Dedifferentiated amniotic fluid mesenchymal stem cell (primary cell): ENCODE data around the gene ETFBKMT.
A peak's percentile ranks its signal among the peaks of the same experiment; 100 is the strongest.
"Not testable (repeated sequence)": the region's sequence is repeated elsewhere in the genome, so short reads cannot be mapped to it uniquely, and the experiment has no call there.

Source experiments
- DNase-seq: peaks from one replicate; pipeline ENCODE4 v3.0.0-alpha.2; 2016; ENCODE audit errors: extremely low spot score

The ETFBKMT gene

DNA sequence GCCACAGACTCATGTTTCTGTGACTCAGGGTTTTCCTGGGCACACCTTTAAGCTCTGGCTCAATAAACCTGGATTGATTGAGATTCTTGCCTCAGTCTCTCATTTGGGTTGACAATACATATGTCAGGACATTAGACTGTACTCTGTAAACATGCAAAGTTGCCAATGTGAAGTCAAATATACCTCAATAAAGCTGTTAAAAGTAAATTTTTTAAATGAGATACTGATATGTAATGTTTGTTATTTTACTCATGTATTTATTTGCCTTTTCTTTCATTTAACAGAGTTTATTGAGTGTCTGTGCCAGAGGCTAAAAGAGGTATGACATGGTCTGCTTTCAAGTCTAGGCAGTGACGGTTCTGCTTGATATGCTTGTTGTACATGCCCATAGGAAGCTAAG, 3.7 kb upstream of the ETFBKMT start:
- no peak for DNase-seq

DNA sequence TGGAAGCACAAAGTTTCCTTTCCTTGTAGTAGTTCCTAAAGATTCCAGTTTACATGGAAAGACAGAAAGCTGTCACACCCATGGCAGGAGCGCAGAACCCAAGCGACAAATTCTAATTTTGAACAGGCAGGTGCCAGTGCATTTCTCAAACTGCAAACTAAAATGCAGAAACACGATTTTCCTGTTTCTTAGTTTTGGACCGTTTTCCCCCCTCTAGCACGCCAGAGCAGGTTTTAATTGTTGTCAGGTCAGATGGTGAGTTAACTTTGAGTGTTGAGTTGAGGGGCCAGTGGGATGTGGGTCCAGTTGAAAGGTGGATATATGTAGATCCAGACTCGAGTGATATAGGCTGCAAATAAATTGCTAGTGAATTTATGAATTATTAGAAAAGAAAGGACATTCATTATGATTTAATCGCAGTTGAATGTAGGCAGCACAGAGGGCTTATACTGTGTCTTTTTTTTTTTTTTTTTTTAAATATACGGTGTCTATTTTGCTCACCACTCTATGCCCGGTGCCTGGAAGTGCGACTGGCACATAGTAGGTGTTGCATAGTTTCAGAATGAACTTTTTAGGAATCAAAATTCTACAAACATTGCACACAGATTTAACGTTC, 909 bp upstream of the ETFBKMT start:
- no peak for DNase-seq

DNA sequence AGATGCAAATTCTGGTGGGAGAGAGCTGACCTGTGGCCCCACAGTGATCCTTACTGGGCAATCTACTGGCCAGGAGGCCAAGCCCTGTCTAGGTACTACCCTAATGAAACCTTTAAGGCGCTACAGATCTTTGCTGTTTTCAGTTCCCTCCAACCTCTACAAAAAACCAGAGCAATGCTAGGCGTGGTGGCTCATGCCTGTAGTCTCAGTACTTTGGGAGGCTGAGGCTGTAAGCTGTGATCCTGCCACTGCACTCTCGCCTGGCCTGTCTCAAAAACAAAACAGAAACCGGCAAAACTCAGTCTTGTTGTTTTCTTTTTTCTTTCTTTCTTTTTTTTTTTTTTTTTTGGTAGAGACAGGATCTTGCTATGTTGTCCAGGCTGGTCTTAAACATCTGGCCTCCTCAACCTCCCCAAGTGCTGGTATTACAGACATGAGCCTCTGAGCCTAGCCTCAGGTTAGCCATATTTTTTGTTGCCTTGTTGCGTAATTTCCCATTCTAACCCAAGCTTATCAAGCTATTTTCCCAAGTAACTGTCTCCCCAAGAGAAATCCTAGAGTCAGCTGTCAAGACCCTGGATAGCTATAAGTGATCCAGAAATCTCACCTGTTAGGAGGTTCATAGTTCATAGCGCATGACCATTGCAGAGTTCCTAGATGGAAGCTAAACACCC, 2.8 kb downstream of the ETFBKMT start:
- DNase-seq: no peak

DNA sequence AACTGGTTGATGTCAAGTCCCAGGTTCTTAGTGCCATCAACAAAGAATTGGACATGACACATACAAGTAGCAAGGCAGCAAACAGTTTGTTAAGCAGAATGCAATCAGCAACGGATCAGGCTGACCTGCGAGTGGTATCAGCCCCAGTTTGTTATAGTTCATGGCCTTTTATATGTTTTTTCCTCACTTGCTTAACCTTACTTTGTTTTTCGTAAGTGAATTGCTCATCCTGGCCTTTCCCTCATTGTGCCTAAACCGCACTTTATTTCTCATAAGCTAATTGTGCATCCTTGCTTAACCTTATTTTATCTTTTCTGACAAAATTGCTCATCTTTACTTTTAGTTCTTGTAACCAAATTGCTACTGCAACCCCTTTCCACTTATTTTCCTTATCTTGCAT, 4.1 kb downstream of the ETFBKMT start:
- DNase-seq: no peak

DNA sequence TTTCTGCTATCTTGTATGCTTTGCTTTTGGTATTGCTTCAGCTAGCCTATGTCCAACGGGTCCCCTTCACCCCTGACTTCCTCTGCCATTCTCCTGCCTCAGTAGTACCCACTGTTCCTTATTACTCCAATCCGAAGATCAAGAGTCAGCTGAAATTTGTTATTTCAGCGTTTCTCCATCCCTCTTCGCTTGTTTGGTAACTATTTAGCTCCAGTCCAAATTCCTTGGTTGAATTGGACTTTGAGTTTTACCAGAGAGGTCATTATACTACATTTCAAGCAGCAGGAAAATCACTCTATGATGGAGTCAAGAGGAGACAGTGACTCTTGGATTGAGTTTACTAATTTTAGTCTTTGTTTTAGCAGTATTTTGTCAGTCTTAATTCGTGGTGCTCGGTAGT, 4.5 kb downstream of the ETFBKMT start:
- DNase-seq: no peak

DNA sequence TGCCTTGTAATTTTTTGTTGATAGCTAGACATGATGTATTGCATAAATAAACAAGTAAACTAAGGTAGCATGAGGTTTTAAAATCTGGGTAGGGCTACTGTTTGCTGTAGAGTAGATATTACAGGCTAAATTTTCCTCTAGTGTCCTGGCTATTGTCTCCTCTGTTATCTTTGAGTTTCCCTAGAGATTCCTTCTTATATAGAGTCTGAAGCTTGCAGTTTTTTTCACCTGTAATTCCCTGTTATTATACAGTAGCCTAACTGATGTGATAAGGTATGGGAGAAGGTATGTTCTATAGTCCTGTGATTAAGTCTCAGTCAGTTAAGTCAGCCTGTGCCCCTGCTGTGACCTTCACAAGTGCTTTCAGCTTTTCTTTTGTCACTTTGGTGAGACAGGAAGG, 9.5 kb downstream of the ETFBKMT start:
- DNase-seq: no peak

DNA sequence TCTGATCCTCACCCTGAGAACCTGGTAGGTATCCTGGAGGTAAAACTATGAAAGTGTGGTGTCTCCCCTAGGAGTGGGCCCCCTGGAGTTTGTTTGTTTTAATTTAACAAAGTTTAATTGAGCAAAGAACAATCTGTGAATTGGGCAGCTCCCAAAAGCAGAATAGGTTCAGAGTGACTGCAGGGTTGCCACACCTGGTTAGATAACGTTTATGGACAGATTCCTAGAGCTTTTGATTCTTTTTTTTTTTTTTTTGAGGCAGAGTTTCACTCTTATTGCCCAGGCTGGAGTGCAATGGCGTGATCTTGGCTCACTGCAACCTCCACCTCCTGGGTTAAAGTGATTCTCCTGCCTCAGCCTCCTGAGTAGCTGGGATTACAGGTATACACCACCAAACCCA, 10.1 kb downstream of the ETFBKMT start:
- not testable (repeated sequence) for DNase-seq

DNA sequence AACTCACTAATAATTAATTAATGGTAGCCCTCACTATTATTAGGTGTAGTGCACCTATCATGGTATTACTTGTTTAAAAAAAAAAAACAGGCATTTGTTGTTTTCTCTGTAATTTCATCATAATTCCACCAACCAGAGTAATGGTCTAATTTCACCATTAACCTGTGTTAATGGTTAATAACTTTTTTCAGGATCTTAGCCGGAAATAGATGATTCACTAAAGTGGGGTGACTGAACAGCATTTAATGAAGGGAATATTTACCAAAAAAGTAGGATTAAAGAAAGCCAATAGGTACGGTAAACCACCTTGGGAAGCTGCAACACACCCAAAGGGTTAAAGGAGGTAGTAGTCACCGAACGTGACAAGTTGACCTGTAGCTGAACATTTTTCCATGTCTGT, 13.0 kb downstream of the ETFBKMT start:
- no peak for DNase-seq

DNA sequence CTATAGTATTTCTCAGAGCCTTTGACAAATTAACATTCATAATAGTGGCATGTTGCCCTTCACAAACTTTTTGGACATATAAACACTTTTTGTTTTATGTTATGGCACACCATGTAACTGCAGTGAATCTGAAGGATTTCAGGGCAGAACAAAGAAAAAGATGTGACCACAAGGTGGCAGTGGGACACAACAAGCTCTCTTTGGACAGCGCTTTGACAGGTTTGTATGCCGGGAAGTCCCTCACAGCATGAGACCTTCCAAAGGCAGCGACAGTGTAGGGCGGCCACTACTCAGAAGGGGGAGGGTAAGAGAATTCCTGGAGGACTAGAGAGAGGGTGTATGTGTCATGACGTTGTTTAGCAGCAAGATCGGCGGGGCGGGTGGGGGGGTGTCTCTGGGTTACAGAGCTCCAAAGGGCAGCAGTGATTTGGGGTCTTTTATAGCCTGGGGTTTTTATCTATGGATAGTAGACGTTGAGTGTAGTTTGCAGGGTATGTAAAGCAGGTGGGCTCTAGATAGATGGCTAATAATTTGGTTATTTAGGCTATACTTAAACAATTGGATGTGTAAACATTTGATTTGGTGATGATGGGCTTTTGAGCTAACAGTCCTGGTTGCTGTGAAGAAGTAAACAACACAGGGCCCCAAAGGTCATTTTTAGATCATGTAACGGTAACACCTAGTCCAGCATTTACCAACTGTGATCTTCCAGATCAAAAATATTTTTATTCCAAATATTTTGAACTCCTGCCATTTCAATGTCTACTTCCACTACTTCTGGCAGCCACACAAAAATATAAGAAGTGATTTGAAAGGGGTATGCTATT, 22.9 kb downstream of the ETFBKMT start:
- peak; percentile 29 for DNase-seq

DNA sequence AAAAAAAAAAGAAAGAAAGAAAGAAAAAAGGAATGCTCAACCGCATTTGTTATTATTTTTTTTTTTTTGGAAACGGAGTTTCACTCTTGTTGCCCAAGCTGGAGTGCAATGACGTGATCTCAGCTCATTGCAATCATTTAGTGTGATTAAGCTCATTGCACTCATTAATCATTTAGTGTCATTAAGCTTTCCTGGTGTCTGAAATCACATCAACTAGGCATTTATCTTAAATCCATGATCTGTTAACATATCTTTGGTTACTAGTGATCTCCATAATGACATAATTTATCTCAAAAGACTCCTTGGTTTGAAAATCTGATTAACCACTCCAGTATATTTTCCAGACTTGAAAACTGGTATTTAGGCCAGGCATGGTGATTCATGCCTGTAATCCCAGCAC, 26.3 kb downstream of the ETFBKMT start:
- no peak for DNase-seq

DNA sequence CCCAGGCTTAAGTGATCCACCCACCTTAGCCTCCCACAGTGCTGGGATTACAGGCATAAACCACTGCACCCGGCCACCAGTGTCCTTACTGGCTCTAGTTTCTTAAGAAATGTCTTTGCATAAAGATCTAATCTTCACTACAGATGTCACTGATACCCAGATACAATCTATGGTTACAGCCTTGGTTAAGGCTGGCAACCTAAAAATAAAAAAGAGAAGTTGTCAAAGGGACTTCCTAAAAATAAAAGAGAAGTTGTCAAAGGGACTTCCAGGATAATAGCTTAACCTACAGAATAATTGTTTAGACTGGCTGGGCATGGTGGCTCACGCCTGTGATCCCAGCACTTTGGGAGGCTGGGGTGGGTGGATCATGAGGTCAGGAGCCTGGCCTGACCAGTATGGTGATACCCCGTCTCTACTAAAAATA, 27.6 kb downstream of the ETFBKMT start:
- no peak for DNase-seq

DNA sequence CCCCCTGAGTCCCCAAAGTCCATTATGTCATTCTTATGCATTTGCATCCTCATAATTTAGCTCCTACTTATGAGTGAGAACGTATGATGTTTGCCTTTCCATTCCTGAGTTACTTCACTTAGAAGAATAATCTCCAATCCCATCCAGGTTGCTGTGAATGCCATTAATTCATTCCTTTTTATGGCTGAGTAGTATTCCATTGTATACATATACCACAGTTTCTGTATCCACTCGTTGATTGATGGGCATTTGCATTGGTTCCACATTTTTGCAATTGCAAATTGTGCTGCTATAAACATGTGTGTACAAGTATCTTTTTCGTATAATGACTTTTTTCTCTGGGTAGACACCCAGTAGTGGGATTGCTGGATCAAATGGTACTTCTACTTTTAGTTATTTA, 30.4 kb downstream of the ETFBKMT start:
- DNase-seq: not testable (repeated sequence)

DNA sequence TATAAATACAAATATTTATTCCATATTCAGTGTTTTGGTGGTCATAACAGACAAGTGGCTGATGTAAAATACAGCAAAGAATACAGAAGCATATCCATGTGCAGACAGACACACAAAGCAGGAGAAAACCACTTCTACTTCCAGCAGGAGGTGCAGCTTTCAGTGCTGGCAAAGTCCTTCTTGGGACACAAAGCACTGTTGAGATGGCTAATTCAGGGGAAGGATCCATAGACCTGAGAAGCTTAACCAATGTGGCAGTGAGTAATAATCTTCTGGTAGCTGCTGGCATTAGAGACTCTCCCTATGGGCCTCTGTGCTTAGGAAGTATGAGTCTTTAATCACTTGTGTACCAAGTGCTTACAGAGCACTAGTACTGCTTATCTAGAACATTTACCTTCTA, 42.6 kb downstream of the ETFBKMT start:
- no peak for DNase-seq

DNA sequence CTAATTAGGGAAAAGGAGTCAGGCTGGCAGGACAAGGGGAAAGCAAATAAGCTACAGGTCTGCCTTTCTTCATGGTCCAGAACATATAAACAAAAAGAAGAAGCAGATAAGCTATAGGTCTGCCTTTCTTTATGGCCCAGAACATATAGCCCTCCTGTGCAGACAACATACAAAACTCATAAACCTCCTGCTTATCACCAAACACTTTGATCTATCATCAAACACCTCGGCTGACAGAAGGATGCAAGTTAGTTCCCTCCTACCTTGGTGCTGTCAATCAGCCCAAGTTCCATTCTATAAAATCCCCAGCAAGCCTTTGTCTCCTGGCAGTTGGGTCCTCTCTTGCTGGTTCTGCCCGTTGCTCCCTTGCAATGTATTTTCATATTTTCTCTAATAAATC, 46.1 kb downstream of the ETFBKMT start:
- no peak for DNase-seq

DNA sequence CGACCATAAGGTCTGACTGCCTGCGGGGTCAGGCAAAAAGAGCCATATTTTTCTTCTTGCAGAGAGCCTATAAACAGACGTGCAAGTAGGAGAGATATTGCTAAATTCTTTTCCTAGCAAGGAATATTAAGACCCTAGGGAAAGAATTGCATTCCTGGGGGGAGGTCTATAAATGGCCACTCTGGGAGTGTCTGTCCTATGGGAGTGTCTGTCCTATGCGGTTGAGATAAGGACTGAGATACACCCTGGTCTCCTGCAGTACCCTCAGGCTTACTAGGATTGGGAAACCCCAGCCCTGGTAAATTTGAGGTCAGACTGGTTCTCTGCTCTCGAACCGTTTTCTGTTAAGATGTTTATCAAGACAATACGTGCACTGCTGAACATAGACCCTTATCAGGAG, 48.6 kb downstream of the ETFBKMT start:
- not testable (repeated sequence) for DNase-seq

DNA sequence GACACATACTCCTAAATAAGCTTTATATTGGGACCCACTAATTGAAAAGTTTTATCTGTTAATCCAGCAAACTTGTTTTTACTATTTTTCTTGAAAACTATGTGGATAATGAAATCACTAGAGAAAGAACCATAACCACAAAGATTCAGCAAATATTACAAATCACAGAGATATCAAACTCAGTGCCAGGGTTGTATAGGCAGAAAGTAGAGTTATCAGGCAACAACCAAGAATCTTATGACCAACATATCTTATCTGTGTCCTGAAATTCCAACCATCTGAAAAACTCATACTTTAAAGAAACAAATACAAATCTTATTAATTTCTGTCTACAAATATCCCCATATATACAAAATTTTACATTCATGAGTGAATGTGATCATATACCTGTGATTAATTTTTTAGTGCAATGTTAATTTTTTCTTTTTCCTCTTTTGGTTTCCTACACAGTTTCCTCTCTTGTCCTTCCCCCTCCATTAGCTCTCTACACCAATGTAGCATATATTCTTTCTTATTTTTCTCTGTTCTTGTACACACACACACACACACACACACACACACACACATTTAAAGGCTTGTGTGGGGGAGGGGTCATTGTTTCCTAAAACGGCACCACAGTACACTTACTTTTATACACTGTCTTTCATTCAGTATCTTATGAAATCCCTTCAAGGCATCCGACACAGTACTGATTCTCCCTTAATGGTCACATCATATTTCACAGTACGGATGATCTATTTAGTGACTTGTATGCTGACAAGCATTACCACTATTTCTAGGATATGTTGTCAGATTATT, 50.7 kb downstream of the ETFBKMT start:
- no peak for DNase-seq

DNA sequence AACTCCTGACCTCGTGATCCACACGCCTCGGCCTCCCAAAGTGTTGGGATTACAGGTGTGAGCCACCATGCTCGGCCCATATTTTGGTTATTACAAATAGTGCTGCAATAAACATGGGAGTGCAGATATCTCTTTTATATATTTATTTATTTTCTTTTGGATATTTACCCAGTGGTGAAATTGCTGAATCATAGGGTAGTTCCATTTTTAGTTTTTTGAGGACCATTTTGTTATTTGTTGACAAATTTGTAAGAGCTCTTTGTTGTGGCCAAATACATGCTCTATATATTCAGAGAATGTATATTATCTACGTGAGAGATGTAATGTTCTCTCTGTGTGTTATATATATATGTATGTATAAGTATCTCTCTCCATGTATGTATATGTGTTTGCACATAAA, 53.4 kb downstream of the ETFBKMT start:
- DNase-seq: no peak

DNA sequence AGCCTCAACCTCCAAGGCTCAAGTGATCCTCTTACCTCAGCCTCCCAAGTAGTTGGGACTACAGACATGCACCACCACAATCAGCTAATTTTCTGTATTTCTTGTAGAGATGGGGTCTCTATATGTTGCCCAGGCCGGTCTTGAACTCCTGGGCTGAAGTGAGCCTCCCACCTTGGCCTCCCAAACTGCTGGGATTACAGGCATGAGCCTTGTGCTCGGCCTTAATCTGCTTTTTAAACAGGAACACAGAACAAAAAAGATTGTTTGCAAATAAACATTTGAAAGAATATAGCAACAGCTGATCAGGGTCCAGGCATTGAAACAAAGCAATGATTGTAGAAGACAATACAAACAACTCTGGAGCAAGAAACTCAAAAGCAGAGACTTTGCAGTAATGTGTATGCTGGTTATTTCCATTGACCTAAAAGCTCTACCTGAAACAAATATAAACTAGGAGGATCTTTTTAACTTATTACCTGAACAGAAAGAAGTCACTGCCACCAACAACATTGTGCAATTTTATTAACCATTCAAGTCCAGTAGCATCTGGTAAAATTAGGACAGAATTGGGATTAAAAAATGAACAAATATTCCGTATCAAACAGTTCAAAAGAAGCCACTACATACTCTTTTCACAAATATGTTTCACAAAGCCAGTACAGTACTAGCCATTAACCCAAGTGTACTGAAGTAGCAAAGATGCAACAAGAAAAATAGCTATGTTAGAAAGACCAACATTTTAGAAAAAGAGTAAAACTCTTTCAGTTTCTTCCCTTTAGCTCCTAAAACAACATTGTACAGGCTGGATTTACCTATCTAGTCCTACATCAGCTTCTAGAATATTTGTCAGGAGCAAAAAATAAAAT, 55.2 kb downstream of the ETFBKMT start:
- DNase-seq: no peak

DNA sequence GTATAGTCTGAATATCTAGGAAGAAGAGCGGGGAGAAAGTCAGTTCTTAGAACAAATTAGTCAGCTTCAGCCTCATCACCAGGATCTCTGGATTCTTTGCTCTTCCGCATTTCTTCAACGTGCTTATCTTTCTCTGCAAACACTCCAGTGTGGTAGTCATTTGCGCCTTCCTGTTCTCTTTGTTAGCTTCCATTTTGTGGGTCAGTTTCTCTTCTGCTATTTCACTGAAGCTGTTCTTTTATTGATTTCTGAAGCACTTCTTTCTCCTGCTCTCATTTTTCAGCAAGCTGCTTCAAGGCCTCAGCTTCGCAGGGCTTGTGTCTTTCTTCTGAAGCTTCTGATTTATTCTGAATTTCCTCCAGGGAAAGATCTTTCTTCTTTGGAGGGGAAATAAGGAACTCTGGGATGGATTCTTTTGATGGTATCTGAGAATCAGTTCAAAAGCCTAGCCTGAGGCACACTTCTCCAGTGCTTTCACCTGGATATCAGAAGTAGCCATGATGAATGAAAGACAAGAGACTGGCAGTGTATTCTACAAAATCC, 55.9 kb downstream of the ETFBKMT start:
- DNase-seq: no peak

DNA sequence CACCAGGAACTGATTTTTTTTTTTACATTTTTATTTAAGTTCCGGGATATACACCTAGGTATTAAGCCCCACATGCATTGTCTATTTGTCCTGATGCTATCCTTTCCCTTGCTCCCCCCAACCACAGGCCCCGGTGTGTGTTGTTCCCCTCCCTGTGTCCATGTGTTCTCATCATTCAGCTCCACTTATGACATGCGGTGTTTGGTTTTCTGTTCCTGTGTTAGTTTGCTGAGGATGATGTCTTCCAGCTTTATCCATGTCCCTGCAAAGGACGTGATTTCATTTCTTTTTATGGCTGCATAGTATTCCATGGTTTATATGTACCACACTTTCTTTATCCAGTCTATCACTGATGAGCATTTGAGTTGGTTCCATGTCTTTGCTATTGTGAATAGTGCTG, 57.5 kb downstream of the ETFBKMT start:
- not testable (repeated sequence) for DNase-seq
